Spinal cord (tissue), 10 donors: ENCODE data around the gene MAP3K20. TPM values are rescaled to one million over a fixed set of nuclear protein-coding genes. Genes with fewer than 3 reads are reported as not detected.
A peak's percentile ranks its signal among the peaks of the same experiment; 100 is the strongest.

Source experiments
- DNase-seq, 6 donors: peaks; one replicate each; pipeline versions ENCODE4 v3.0.0 to v3.0.0-alpha.2; 2013 to 2015; ENCODE audit warnings: low spot score in 6 of 6, low read depth in 4 of 6
- H3K27ac ChIP-seq: one replicate; pipeline ENCODE4 v1.5.1; 2013; ENCODE audit warnings: low read depth, low read length, control low read depth
- H3K27me3 ChIP-seq: one replicate; pipeline ENCODE4 v1.6.1; 2013; ENCODE audit warnings: low read length; ENCODE audit not compliant: control insufficient read depth, insufficient read depth
- H3K36me3 ChIP-seq: one replicate; pipeline ENCODE4 v1.6.1; 2013; ENCODE audit warnings: low read length; ENCODE audit not compliant: control insufficient read depth, insufficient read depth
- H3K4me1 ChIP-seq: one replicate; pipeline ENCODE4 v1.6.1; 2013; ENCODE audit warnings: low read length; ENCODE audit not compliant: control insufficient read depth, insufficient read depth
- H3K4me3 ChIP-seq: one replicate; pipeline ENCODE4 v1.5.1; 2013; ENCODE audit warnings: low read depth, low read length, control low read depth
- H3K9me3 ChIP-seq: one replicate; pipeline ENCODE4 v1.6.1; 2013; ENCODE audit warnings: low read length; ENCODE audit not compliant: control insufficient read depth, insufficient read depth
- WGBS: methylation state at CpG from one replicate; pipeline ENCODE4 v1.1.5; 2013; ENCODE audit warnings: missing lambda C conversion rate; ENCODE audit not compliant: insufficient coverage; 5-methylcytosine and 5-hydroxymethylcytosine counted together
- polyA plus RNA-seq, 2 donors: library from polyadenylated mRNA; unstranded; fragments of 120-200 nt; gene quantifications; one replicate each; pipeline ENCODE4 v1.2.1, GENCODE V29; 2013; ENCODE audit not compliant: insufficient read length in 2 of 2
- total RNA-seq, 2 donors: library from RNA; depleted of rRNA in 1 of 2; stranded (reverse); fragments of 120-200 nt in 1 of 2; fragments of >200 nt in 1 of 2; gene quantifications; one replicate each; pipeline versions ENCODE4 v1.2.3 to v1.2.4, GENCODE V29; 2013 to 2014
- donor health status: healthy.

Gene MAP3K20
- total and polyA plus RNA-seq, 4 donors, result 8.0 to 26.8 (median 16.6) TPM

DNA sequence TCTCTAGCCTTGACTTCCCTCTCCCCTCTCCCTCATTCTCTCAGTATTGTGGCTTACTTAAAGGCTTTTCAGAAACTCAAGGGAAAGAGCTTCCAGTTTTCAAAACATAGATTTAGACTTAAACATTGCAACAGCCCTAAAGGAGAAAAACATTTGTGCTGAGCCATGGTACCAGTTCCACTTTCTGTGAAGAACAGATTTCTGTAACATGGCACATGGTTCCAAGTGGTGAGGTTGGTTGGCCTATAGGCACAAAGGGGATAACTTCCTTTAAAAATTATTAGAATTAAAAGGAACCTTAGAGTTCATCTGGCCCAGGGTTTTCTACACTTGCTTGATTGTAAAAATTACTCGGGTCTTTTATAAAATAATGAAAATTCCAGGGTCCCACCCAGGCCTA lies 140.4 kb downstream of the MAP3K20 start:
- Histone ChIP-seq H3K9me3 (no peaks in the 10 kb centered on the region), H3K36me3 (no peaks in the 10 kb centered on the region), H3K4me1 (no peaks in the 10 kb centered on the region), H3K27ac (no peak overlapping the region), H3K27me3 (no peaks in the 10 kb centered on the region), H3K4me3 (no peak overlapping the region)
- no CpG with 5 or more reads among the region's 1 CpG for WGBS
- no peak for DNase-seq

GRCh38 chr2:173216668-173217067 lies 141.0 kb downstream of the MAP3K20 start:
- WGBS, result 100% methylated on average over 2 of the region's 2 CpGs
- Histone ChIP-seq H3K9me3 (no peaks in the 10 kb centered on the region), H3K4me3 (peak overlapping the region; percentile 10), H3K36me3 (no peaks in the 10 kb centered on the region), H3K4me1 (no peaks in the 10 kb centered on the region), H3K27ac (no peak overlapping the region), H3K27me3 (no peaks in the 10 kb centered on the region)
- no peak for DNase-seq

- Histone ChIP-seq H3K4me1 (no peaks in the 10 kb centered on the region), H3K4me3 (peak overlapping the region; percentile 10), H3K27me3 (no peaks in the 10 kb centered on the region), H3K36me3 (no peaks in the 10 kb centered on the region), H3K9me3 (no peaks in the 10 kb centered on the region), H3K27ac (no peak overlapping the region)
- WGBS, result 70% methylated on average over 8 of the region's 20 CpGs
- peak in 3 of 6 donors; percentile 19 to 74 (median 74) for DNase-seq
Measured at GRCh38 chr2:173217116-173217840, 141.6 kb downstream of the MAP3K20 start.

DNA sequence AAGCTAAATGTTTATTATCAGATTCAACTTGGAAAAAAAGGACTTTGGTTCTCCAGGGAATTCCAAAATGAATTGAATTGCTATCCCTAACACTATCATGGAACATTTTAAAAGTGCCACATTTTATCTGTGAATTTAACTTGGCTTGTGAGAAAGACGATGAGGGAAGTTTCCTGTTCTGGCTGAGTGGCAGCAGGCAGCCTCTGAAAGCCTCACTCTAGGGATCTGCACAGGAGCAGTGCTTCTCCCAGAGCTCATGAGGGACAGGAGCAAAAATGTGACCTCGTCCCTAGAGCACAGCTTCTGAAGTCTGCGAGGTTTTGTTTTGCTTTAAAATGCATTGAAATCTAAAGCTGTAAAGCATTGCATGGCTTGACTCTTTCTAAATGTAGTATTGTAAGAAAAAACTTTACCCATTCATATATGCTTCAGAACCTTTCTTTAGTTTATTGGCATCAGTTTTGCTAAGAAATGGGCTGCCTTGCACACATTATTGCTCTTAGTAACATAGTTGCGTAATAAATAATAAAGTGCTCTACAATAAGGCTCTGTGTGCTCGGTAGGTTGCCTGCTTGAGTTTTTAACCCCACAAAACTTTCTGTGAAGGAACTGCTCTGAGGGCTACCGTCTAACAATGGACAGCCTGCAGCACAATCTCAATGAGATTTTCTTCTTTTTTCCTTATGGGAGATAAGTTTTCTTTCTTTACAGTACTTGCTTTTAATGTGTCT lies 142.8 kb downstream of the MAP3K20 start:
- no peaks in the 10 kb centered on the region for H3K4me1 ChIP-seq
- WGBS, result 8% methylated on average over 2 of the region's 6 CpGs
- no peak overlapping the region for H3K4me3 ChIP-seq
- no peaks in the 10 kb centered on the region for H3K9me3 ChIP-seq
- H3K36me3 ChIP-seq, result no peaks in the 10 kb centered on the region
- H3K27ac ChIP-seq, result peak overlapping the region; percentile 50
- peak in 1 of 6 donors; percentile 32 for DNase-seq
- H3K27me3 ChIP-seq, result no peaks in the 10 kb centered on the region

DNA sequence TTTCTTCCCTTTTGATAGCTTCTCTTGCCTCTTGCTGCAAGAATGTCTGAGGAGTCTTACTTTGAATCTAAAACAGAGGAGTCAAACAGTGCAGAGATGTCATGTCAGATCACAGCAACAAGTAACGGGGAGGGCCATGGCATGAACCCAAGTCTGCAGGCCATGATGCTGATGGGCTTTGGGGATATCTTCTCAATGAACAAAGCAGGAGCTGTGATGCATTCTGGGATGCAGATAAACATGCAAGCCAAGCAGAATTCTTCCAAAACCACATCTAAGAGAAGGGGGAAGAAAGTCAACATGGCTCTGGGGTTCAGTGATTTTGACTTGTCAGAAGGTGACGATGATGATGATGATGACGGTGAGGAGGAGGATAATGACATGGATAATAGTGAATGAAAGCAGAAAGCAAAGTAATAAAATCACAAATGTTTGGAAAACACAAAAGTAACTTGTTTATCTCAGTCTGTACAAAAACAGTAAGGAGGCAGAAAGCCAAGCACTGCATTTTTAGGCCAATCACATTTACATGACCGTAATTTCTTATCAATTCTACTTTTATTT lies 145.6 kb downstream of the MAP3K20 start:
- DNase-seq, result no peak
- H3K4me1 ChIP-seq, result no peaks in the 10 kb centered on the region
- no peak overlapping the region for H3K4me3 ChIP-seq
- 63% methylated on average over 1 of the region's 4 CpGs for WGBS
- H3K27me3 ChIP-seq, result no peaks in the 10 kb centered on the region
- H3K36me3 ChIP-seq, result no peaks in the 10 kb centered on the region
- H3K9me3 ChIP-seq, result no peaks in the 10 kb centered on the region
- H3K27ac ChIP-seq, result no peak overlapping the region

DNA sequence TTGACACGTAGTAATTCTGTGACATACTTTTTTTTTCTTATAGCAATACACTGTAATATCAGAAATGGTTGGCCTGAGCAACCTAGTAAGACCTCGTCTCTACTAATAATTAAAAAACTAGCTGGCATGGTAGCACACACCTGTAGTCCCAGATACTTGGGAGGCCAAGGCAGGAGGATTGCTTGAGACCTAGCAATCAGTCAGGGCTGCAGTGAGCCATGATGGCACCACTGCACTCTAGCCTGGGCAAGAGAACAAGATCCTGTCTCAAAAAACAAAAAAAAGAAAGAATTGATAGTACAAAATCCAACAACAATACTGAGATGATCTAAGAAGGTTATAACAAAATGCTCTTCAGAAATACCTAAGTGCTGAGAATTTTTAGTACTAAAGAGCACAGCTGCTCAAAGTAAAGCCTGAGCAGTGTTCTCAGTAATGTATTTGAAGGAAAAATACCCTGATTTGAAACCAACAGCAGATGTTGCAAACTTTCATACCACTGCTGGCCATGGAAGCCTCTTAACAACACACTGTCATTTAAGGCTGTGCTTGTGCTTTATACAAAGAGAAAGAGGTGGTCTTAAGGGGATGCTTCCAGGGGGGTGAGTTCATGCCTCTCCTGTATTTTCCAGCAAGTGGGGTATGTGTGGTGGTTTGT lies 146.4 kb downstream of the MAP3K20 start:
- Histone ChIP-seq H3K4me1 (no peaks in the 10 kb centered on the region), H3K27ac (no peak overlapping the region), H3K4me3 (no peak overlapping the region), H3K27me3 (no peaks in the 10 kb centered on the region), H3K9me3 (no peaks in the 10 kb centered on the region), H3K36me3 (no peaks in the 10 kb centered on the region)
- WGBS, result 83% methylated on average over 1 of the region's 2 CpGs
- DNase-seq, result no peak

DNA sequence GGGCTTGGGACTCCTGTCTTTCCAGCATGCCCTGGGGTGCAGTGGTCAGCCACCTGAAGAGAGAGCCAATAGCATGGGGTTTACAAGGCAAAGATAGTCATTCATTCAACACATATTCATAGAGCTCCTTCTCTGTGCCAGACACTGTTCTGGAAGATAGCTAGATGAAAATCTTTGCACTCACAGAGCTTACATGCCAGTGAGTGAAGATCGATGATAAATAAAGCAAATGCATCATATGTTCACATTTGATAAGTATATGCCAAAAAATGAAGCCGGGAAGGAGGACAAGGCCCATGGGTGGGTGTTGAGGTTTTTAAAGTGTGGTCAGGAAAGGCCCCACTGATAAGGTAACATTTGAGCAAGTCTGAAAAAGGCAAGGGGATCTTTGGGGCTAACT lies 148.2 kb downstream of the MAP3K20 start:
- no peak for DNase-seq
- Histone ChIP-seq H3K27me3 (no peaks in the 10 kb centered on the region), H3K27ac (no peak overlapping the region), H3K36me3 (no peaks in the 10 kb centered on the region), H3K9me3 (no peaks in the 10 kb centered on the region), H3K4me3 (no peak overlapping the region), H3K4me1 (no peaks in the 10 kb centered on the region)
- WGBS, result 100% methylated on average over 1 of the region's 2 CpGs

GRCh38 chr2:173226899-173227698 lies 151.5 kb downstream of the MAP3K20 start:
- DNase-seq, result no peak
- H3K4me1 ChIP-seq, result no peaks in the 10 kb centered on the region
- no peak overlapping the region for H3K4me3 ChIP-seq
- H3K9me3 ChIP-seq, result no peaks in the 10 kb centered on the region
- H3K27ac ChIP-seq, result no peak overlapping the region
- H3K27me3 ChIP-seq, result no peaks in the 10 kb centered on the region
- H3K36me3 ChIP-seq, result no peaks in the 10 kb centered on the region
- WGBS, result 70% methylated on average over 2 of the region's 7 CpGs

GRCh38 chr2:173229086-173229485 lies 153.4 kb downstream of the MAP3K20 start:
- H3K9me3 ChIP-seq, result no peaks in the 10 kb centered on the region
- no CpG with 5 or more reads among the region's 2 CpGs for WGBS
- H3K4me3 ChIP-seq, result no peak overlapping the region
- no peak overlapping the region for H3K27ac ChIP-seq
- no peaks in the 10 kb centered on the region for H3K27me3 ChIP-seq
- H3K4me1 ChIP-seq, result no peaks in the 10 kb centered on the region
- H3K36me3 ChIP-seq, result no peaks in the 10 kb centered on the region
- DNase-seq, result no peak
